ENCODE measurements around the gene HPCA. TPM values are rescaled to one million over a fixed set of nuclear protein-coding genes. Genes with fewer than 3 reads are reported as not detected.

HPCA gene
- total RNA-seq, 1 donor: not detected

DNA sequence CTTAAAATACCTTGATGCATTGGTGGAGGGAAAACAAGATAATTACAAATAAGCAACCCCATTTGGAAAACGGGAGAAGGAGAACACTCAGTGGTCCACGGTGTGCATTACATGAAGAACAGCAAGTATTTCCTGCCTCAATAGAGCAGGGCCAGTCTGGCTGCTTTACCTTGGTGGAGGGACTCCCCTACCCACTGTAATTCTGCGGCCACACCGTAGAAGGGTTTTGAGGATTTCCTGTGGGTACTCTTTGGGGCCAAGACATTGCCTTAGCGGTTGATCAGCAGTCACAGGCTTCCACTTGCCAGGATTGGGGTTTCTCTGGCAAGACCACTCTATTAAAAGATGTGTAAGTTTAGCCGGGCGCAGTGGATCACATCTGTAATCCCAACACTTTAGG, 31.2 kb downstream of the HPCA start:
- H3K4me3 ChIP-seq (ENCODE audit: low read depth, low read length): no peak overlapping the region
- no peak for DNase-seq (ENCODE audit: low read depth)
- TF ChIP-seq, protein P1, sequence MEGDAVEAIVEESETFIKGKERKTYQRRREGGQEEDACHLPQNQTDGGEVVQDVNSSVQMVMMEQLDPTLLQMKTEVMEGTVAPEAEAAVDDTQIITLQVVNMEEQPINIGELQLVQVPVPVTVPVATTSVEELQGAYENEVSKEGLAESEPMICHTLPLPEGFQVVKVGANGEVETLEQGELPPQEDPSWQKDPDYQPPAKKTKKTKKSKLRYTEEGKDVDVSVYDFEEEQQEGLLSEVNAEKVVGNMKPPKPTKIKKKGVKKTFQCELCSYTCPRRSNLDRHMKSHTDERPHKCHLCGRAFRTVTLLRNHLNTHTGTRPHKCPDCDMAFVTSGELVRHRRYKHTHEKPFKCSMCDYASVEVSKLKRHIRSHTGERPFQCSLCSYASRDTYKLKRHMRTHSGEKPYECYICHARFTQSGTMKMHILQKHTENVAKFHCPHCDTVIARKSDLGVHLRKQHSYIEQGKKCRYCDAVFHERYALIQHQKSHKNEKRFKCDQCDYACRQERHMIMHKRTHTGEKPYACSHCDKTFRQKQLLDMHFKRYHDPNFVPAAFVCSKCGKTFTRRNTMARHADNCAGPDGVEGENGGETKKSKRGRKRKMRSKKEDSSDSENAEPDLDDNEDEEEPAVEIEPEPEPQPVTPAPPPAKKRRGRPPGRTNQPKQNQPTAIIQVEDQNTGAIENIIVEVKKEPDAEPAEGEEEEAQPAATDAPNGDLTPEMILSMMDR (IDR thresholded peaks at IDR 0.05; ENCODE audit: insufficient read depth, low read length): no peak

DNA sequence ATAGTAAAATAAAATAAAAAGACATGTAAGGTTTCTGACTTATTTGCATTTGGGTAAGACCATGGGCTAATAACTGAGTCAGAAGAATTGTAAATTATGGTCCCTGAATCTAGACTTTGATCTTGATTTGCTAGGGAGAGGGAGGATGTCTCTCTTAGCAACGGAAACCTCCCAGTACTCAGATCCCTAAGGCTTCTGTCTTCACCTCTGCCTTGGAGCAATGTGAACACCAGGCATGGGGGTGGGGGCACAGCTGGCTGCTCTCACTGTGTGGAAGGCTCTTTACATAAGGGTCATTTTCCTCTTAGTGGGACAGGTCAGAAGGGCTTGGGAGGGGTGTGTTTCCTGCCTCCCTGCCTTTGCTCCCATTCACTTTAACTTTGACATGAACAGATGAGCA, 31.9 kb downstream of the HPCA start:
- H3K4me3 ChIP-seq (ENCODE audit: low read depth, low read length): no peak overlapping the region
- no peak for DNase-seq (ENCODE audit: low read depth)
- TF ChIP-seq, protein P1 (IDR thresholded peaks at IDR 0.05; ENCODE audit: insufficient read depth, low read length): no peak

DNA sequence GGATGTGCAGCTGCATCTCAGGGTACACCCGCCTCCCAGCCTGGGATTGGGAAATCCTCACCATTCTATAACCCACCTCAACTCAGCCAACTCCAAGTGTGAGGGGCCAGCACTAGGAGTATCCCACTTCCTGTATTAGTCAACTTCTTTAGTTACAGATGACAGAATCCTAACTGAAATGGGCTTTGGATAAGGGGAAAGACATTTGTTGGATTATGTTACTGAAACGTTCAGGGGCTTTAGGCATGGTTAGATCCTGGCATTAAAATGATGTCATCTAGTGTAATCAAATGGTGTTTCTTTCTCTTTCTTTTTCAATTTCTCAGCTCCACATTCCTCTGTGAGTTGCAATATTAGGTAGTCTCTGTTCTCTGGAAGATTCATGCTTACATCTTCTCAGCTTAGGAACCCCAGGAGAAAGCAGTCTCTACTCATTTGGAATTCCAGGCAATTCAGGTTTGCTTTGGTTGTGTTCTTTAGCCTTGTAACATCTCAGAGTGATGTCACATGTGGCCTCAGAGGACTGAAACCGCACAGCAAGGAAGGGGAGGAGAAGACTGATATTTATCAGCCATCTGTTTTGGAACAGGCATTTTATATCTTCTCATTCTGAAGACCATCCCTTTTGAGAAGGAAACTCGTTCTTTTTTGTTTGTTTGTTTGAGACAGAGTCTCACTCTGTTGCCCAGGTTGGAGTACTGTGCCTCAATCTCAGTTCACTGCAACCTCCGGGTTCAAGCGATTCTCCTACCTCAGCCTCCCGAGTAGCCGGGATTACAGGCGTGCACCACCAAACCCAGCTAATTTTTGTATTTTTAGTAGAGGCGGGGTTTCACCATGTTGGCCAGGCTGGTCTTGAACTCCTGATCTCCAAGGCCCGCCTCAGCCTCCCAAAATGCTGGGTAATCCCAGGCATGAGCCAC, 33.8 kb downstream of the HPCA start:
- H3K4me3 ChIP-seq (ENCODE audit: low read depth, low read length): no peak overlapping the region
- DNase-seq (ENCODE audit: low read depth): peak; percentile 65
- TF ChIP-seq, protein P1 (IDR thresholded peaks at IDR 0.05; ENCODE audit: insufficient read depth, low read length): no peak

DNA sequence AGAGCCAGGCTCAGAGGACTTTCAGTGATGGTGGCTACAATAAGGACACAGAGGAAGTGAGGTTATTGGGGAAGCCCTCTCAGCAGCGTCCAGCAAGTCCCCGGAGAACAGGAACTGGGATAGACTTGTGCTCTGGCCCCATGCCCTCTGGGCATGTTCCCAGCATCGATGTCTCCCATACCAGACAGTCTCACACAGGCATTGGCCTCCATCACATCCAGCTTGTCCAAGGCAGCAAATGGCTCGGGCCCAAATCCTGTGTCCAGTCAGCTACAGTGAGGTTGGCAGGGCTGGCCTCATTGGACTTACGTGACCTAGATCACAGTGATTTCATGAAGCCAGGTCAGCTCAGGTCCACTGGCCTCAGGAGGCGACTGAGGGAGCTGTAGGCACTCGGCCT, 34.5 kb downstream of the HPCA start:
- no peak overlapping the region for H3K4me3 ChIP-seq (ENCODE audit: low read depth, low read length)
- TF ChIP-seq, protein P1 (IDR thresholded peaks at IDR 0.05; ENCODE audit: insufficient read depth, low read length): no peak
- DNase-seq (ENCODE audit: low read depth): peak; percentile 34

DNA sequence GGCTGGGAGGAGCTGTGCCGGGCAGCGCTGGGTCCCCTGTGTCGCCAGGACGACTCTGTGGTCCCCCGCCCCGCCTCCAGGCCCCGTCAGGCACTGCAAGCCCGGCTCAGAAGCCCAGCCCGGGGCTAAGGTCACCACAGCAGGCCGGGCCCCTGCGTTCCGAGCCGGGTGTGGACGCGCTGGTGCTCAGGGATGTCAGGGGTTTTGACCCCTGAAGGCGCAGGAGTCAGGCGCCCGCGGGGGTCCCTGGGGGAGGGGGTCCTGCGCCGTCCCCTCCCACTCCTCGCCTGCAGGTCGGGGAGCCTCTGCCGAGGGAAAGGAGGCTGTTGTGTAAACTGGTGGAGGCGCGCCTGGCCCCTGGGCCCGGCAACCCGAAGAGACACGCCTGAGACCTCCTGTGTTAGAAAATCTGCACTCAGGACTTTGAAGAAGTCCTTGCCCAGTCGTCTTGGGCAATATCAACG, 38.6 kb downstream of the HPCA start:
- TF ChIP-seq, protein P1 (IDR thresholded peaks at IDR 0.05; ENCODE audit: insufficient read depth, low read length): no peak
- H3K4me3 ChIP-seq (ENCODE audit: low read depth, low read length): no peak overlapping the region
- DNase-seq (ENCODE audit: low read depth): no peak

DNA sequence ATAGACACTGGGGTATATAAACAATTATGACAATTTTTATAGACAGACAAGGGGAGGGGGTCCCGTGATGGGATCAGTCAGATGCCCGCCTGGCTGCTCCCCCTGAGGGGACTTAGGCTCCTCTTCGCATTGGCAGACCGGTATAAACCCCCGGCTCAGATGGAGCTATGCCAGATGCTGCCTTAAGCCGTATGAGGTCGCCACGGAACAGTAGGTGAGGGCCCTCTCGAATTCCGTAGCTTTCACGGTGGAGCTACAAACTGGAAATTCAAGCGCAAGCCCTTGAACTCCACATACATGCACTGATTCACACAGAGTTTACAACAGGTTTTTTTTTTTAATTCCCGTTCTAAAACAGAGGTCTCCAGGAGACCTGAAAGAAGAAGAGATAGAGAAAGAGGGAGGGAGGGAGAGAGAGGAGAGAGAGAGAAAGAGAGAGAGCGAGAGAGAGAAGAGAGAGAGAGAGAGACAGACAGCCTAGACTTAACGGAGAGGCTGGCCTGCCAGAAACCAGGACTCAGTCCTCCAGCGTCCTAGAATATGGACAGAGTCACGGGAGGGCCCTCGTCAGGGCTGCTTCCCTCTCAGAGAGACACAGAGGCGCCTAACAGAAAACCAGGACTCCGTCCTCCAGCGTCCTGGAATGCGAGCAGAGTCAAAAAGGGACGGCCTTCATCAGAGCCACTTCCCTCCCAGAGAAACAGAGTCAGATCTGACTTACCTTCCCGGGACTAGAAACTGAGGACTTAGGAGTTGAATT, 39.3 kb downstream of the HPCA start:
- DNase-seq (ENCODE audit: low read depth): no peak
- no peak overlapping the region for H3K4me3 ChIP-seq (ENCODE audit: low read depth, low read length)
- TF ChIP-seq, protein P1 (IDR thresholded peaks at IDR 0.05; ENCODE audit: insufficient read depth, low read length): no peak
